Posterior vena cava (tissue), 2 donors: ENCODE measurements around the gene DNAH10. TPM values are rescaled to one million over a fixed set of nuclear protein-coding genes. Genes with fewer than 3 reads are reported as not detected.

Source experiments
- DNase-seq: peaks from one replicate; pipeline ENCODE4 v3.0.0-alpha.2; 2020; ENCODE audit warnings: low spot score
- intact Hi-C, 2 donors: fragments of 100-400 bp; cut with DNase I; formaldehyde crosslinking; loops; one replicate each; pipeline versions ENCODE4 v1.14.1 to v1.14.2; 2022 to 2023
- total RNA-seq, 2 donors: library from RNA; stranded (reverse); fragmentation: NEBNext Ultra II Directional; extraction: Animal tissue kit (Norgen Biotek cat#: 25700); gene quantifications; one replicate each; pipeline ENCODE4 v1.2.1, GENCODE V29; 2021
- donor health status: DM: yes; HTN: yes; CAD: no.
- donor health status: DM: yes; HTN: yes; CAD: no.

Gene DNAH10
- total RNA-seq, 2 donors from 2014 or later = not detected

GRCh38 chr12:123914726-123915333 is 152.7 kb downstream of the DNAH10 start:
- DNase-seq = no peak
- intact Hi-C loops = no loop called here

GRCh38 chr12:123916729-123917128 is 154.6 kb downstream of the DNAH10 start:
- peak; percentile 40 for DNase-seq
- intact Hi-C loops = no loop called here

GRCh38 chr12:123917337-123917850 is 155.3 kb downstream of the DNAH10 start:
- intact Hi-C loops = no loop called here
- DNase-seq = peak; percentile 34

- intact Hi-C loops = no loop called here
Observed at GRCh38 chr12:123919980-123920360, 157.9 kb downstream of the DNAH10 start.

GRCh38 chr12:123923038-123923437 is 160.9 kb downstream of the DNAH10 start:
- intact Hi-C loops = no loop called here
- DNase-seq = no peak

More at GRCh38 chr12:123919980-123920360, 157.9 kb downstream of the DNAH10 start:
- no peak for DNase-seq

GRCh38 chr12:123923927-123924326 is 161.8 kb downstream of the DNAH10 start:
- no peak for DNase-seq
- intact Hi-C loops = no loop called here

GRCh38 chr12:123924539-123924938 is 162.4 kb downstream of the DNAH10 start:
- intact Hi-C loops = no loop called here
- DNase-seq = no peak

- DNase-seq = no peak
- intact Hi-C loops = no loop called here
Observed at GRCh38 chr12:123928274-123928865, 166.3 kb downstream of the DNAH10 start.

- intact Hi-C loops = no loop called here
- DNase-seq = no peak
Observed at GRCh38 chr12:123928897-123929296, 166.8 kb downstream of the DNAH10 start.

- DNase-seq = peak; percentile 59
- intact Hi-C loops = no loop called here
Observed at GRCh38 chr12:123929946-123930583, 168.0 kb downstream of the DNAH10 start.

- intact Hi-C loops = no loop called here
- peak; percentile 54 for DNase-seq
Observed at GRCh38 chr12:123931686-123932321, 169.7 kb downstream of the DNAH10 start.

- peak; percentile 62 for DNase-seq
Observed at GRCh38 chr12:123933214-123933613, 171.1 kb downstream of the DNAH10 start.

GRCh38 chr12:123934016-123934620 is 172.0 kb downstream of the DNAH10 start:
- peak; percentile 73 for DNase-seq

More at GRCh38 chr12:123933214-123933613, 171.1 kb downstream of the DNAH10 start:
- intact Hi-C loops = no loop called here

GRCh38 chr12:123934829-123935228 is 172.7 kb downstream of the DNAH10 start:
- intact Hi-C loops = no loop called here
- DNase-seq = peak; percentile 44

More at GRCh38 chr12:123934016-123934620, 172.0 kb downstream of the DNAH10 start:
- intact Hi-C loops = no loop called here

GRCh38 chr12:123935956-123936355 is 173.9 kb downstream of the DNAH10 start:
- intact Hi-C loops = no loop called here
- DNase-seq = peak; percentile 70

- intact Hi-C loops = no loop called here
- peak; percentile 71 for DNase-seq
Observed at GRCh38 chr12:123936471-123936870, 174.4 kb downstream of the DNAH10 start.

- DNase-seq = peak; percentile 73
- intact Hi-C loops = no loop called here
Observed at GRCh38 chr12:123936956-123937706, 175.0 kb downstream of the DNAH10 start.

GRCh38 chr12:123937707-123938591 is 175.8 kb downstream of the DNAH10 start:
- intact Hi-C loops = no loop called here
- peak; percentile 36 for DNase-seq
